Liver (tissue), 3 donors: ENCODE measurements around the gene ZNF20.

Source experiments
- CTCF ChIP-seq: fragments of 150-350 bp; IDR thresholded peaks from 2 replicates; pipeline ENCODE4 v1.5.1; 2017; ENCODE audit warnings: improper control_type of control experiment, low read depth, low read length; ENCODE audit not compliant: missing input control
- GABPA ChIP-seq, 2 donors: IDR thresholded peaks in 1 of 2; conservative IDR thresholded peaks in 1 of 2; 2 replicates each; pipeline ENCODE4 v1.6.1; 2016; ENCODE audit warnings: antibody characterized with exemption in 2 of 2, mild to moderate bottlenecking in 1 of 2, moderate library complexity in 1 of 2
- MAX ChIP-seq: IDR thresholded peaks from 2 replicates; pipeline ENCODE4 v1.6.1; 2016; ENCODE audit warnings: antibody characterized with exemption
- TAF1 ChIP-seq: conservative IDR thresholded peaks from 2 replicates; pipeline ENCODE4 v1.6.1; 2016; ENCODE audit warnings: antibody characterized with exemption, mild to moderate bottlenecking
- donor health status: healthy.
- donor health status: healthy.

DNA sequence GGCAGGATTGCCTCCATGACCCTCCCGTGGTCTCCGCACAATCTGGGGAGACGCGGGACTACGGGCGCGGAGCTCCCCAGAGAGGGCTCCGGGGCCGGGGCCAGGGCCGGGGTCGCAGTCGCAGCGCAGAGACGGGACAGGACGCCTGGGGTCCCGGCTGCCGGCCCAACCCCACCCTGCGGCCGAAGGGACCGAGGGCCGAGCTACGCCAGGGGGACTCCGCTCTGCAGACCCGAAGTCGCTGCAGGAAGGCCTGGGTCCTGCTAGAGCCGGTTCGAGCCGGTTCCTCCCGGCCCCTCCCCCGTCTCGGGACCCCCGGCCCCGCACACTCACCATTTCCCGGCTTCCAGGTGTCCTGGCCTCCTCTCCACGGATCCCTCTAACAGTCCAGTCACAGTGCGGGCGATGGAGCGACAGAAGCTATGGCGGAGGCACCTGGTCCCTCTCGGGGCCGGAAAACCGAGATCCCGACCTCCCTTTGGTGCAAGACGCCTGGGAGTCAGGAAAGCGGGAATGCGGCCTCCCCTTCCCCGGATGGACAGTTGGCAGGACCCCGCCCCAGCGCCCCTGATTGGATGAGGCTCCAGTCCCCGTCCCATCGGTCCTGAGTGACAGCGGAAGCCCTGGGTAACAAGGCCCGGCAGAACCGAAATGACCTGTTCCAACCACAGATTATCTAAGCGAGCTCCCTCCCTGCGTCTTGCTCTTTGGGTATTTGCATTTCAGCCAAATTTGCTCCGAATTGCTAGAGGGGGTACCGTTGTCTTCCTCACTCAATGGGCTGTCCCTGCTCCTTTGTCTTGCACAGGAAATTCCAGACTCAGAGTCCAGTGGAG, 16.3 kb upstream of the ZNF20 start, which contains the start of gene ZNF625:
- TF ChIP-seq MAX (no peak), TAF1 (no peak), CTCF (no peak), GABPA (IDR thresholded peaks at IDR 0.05 in 1 of 2, conservative IDR thresholded peaks at IDR 0.05 in 1 of 2) (peak in 1 of 2 donors; percentile 60)
